Esophagus muscularis mucosa (tissue), 4 donors: ENCODE measurements around the gene CYP4F12. TPM values are rescaled to one million over a fixed set of nuclear protein-coding genes. Genes with fewer than 3 reads are reported as not detected.

Experiments
- DNase-seq: peaks from one replicate; pipeline ENCODE4 v3.0.0-alpha.2; 2017; ENCODE audit errors: extremely low spot score
- H3K27ac ChIP-seq, 4 donors: fragments of 200-600 bp; sonication (generic); replicated peaks in 1 of 4; 1 replicate in 3 of 4; 2 replicates in 1 of 4; pipeline ENCODE4 v1.5.1; 2016 to 2019; ENCODE audit warnings: mild to moderate bottlenecking in 1 of 4
- H3K27me3 ChIP-seq, 4 donors: fragments of 200-600 bp; sonication (generic); one replicate each; pipeline versions ENCODE4 v1.5.1 to v1.6.0; 2016 to 2019
- H3K36me3 ChIP-seq, 4 donors: fragments of 200-600 bp; sonication (generic); one replicate each; pipeline ENCODE4 v1.5.1; 2016 to 2019
- H3K4me1 ChIP-seq, 4 donors: fragments of 200-600 bp; sonication (generic); one replicate each; pipeline ENCODE4 v1.5.1; 2016 to 2019
- H3K4me3 ChIP-seq, 4 donors: fragments of 200-600 bp; sonication (generic); 1 replicate in 2 of 4; 2 replicates in 2 of 4; pipeline ENCODE4 v1.5.1; 2016 to 2019; ENCODE audit warnings: mild to moderate bottlenecking in 4 of 4, moderate library complexity in 1 of 4
- H3K9me3 ChIP-seq, 4 donors: fragments of 200-600 bp; sonication (generic); 1 replicate in 3 of 4; 2 replicates in 1 of 4; pipeline ENCODE4 v1.5.1; 2016 to 2019
- CTCF ChIP-seq, 3 experiments: fragments of 200-600 bp in 2 of 3; fragments of 450-650 bp in 1 of 3; sonication (generic) in 2 of 3; IDR thresholded peaks; one replicate each; pipeline ENCODE4 v1.5.1; 2017 to 2019; ENCODE audit warnings: antibody characterized with exemption in 3 of 3, mild to moderate bottlenecking in 2 of 3, moderate library complexity in 1 of 3
- EP300 ChIP-seq: sonication (generic); formaldehyde crosslinking; IDR thresholded peaks from one replicate; pipeline ENCODE4 v1.6.1; 2017; ENCODE audit warnings: antibody characterized with exemption
- POLR2A ChIP-seq: fragments of 450-650 bp; IDR thresholded peaks from one replicate; pipeline ENCODE4 v1.6.1; 2017; ENCODE audit warnings: antibody characterized with exemption, moderate library complexity, mild to moderate bottlenecking, low read depth
- POLR2AphosphoS5 ChIP-seq, 2 donors: sonication (generic); formaldehyde crosslinking; IDR thresholded peaks; one replicate each; pipeline ENCODE4 v1.6.1; 2017; ENCODE audit warnings: antibody characterized with exemption in 2 of 2
- WGBS: methylation state at CpG from one replicate; pipeline ENCODE4 v1.1.5; 2018; 5-methylcytosine and 5-hydroxymethylcytosine counted together
- intact Hi-C: fragments of 100-400 bp; cut with DNase I; formaldehyde crosslinking; loops from one replicate; pipeline ENCODE4 v1.15.1; 2023
- total RNA-seq, 4 donors: library from RNA; depleted of rRNA; stranded (reverse); fragments of >200 nt; gene quantifications; one replicate each; pipeline versions ENCODE4 v1.1.0 to v1.2.1, GENCODE V29; 2016

CYP4F12 gene
- total RNA-seq, 4 donors from 2014 or later, result 3.5 to 4.2 (median 3.7) TPM

- Histone ChIP-seq H3K9me3 (peaks cover 0 to 5% (median 0%) of the 10 kb centered on the region in 4 donors), H3K27me3 (peaks cover 0 to 33% (median 0%) of the 10 kb centered on the region in 4 donors), H3K36me3 (no peaks in the 10 kb centered on the region), H3K4me3 (no peak overlapping the region), H3K27ac (no peak overlapping the region), H3K4me1 (peaks cover 0 to 1% (median under 1%) of the 10 kb centered on the region in 4 donors)
- no peak for TF ChIP-seq EP300
- no peak for TF ChIP-seq CTCF (IDR thresholded peaks at IDR 0.05)
- TF ChIP-seq POLR2AphosphoS5 (IDR thresholded peaks at IDR 0.05), result no peak
- TF ChIP-seq POLR2A, result no peak
- DNase-seq, result no peak
- WGBS, result 62% methylated on average over 4 of the region's 4 CpGs
- intact Hi-C loops, result no loop called here
Observed at GRCh38 chr19:15666883-15667282, 6.0 kb upstream of the CYP4F12 start.

- DNase-seq, result no peak
- H3K27ac ChIP-seq, result no peak overlapping the region
- peaks cover 14 to 19% (median 17%) of the 10 kb centered on the region in 4 donors for H3K4me1 ChIP-seq
- intact Hi-C loops, result no loop called here
- H3K4me3 ChIP-seq, result no peak overlapping the region
- H3K27me3 ChIP-seq, result peaks cover 0 to 23% (median 0%) of the 10 kb centered on the region in 4 donors
- H3K36me3 ChIP-seq, result no peaks in the 10 kb centered on the region
- H3K9me3 ChIP-seq, result peaks cover 0 to 5% (median 0%) of the 10 kb centered on the region in 4 donors
- TF ChIP-seq CTCF (IDR thresholded peaks at IDR 0.05) (no peak), POLR2A (no peak), EP300 (no peak), POLR2AphosphoS5 (IDR thresholded peaks at IDR 0.05) (no peak)
- 56% methylated on average over 3 of the region's 3 CpGs for WGBS
Observed at GRCh38 chr19:15669440-15669839, 3.4 kb upstream of the CYP4F12 start.

GRCh38 chr19:15669891-15670290 lies 3.0 kb upstream of the CYP4F12 start:
- Histone ChIP-seq H3K36me3 (no peaks in the 10 kb centered on the region), H3K4me1 (peaks cover 14 to 19% (median 17%) of the 10 kb centered on the region in 4 donors), H3K9me3 (peaks cover 0 to 5% (median 0%) of the 10 kb centered on the region in 4 donors), H3K27ac (no peak overlapping the region), H3K27me3 (peaks cover 0 to 23% (median 0%) of the 10 kb centered on the region in 4 donors), H3K4me3 (no peak overlapping the region)
- TF ChIP-seq POLR2AphosphoS5 (IDR thresholded peaks at IDR 0.05) (no peak), CTCF (IDR thresholded peaks at IDR 0.05) (no peak), POLR2A (no peak), EP300 (no peak)
- 72% methylated on average over 4 of the region's 4 CpGs for WGBS
- intact Hi-C loops, result no loop called here
- no peak for DNase-seq

- Histone ChIP-seq H3K27me3 (peaks cover 0 to 18% (median 0%) of the 10 kb centered on the region in 4 donors), H3K9me3 (no peaks in the 10 kb centered on the region), H3K4me1 (peaks cover 14 to 19% (median 17%) of the 10 kb centered on the region in 4 donors), H3K36me3 (no peaks in the 10 kb centered on the region), H3K27ac (no peak overlapping the region), H3K4me3 (no peak overlapping the region)
- intact Hi-C loops, result no loop called here
- no peak for DNase-seq
- 62% methylated on average over 5 of the region's 5 CpGs for WGBS
- TF ChIP-seq EP300, result no peak
- no peak for TF ChIP-seq CTCF (IDR thresholded peaks at IDR 0.05)
- no peak for TF ChIP-seq POLR2A
- TF ChIP-seq POLR2AphosphoS5 (IDR thresholded peaks at IDR 0.05), result no peak
Observed at GRCh38 chr19:15671237-15671821, 1.6 kb upstream of the CYP4F12 start.
